Sigmoid colon (tissue), 4 donors: ENCODE results near the gene HDAC11.

Source experiments
- EP300 ChIP-seq, 4 donors: sonication (generic); formaldehyde crosslinking; IDR thresholded peaks; one replicate each; pipeline ENCODE4 v1.6.1; 2017; ENCODE audit warnings: antibody characterized with exemption in 4 of 4
- POLR2AphosphoS5 ChIP-seq, 4 donors: sonication (generic); formaldehyde crosslinking; IDR thresholded peaks; one replicate each; pipeline ENCODE4 v1.6.1; 2017; ENCODE audit warnings: antibody characterized with exemption in 4 of 4

DNA sequence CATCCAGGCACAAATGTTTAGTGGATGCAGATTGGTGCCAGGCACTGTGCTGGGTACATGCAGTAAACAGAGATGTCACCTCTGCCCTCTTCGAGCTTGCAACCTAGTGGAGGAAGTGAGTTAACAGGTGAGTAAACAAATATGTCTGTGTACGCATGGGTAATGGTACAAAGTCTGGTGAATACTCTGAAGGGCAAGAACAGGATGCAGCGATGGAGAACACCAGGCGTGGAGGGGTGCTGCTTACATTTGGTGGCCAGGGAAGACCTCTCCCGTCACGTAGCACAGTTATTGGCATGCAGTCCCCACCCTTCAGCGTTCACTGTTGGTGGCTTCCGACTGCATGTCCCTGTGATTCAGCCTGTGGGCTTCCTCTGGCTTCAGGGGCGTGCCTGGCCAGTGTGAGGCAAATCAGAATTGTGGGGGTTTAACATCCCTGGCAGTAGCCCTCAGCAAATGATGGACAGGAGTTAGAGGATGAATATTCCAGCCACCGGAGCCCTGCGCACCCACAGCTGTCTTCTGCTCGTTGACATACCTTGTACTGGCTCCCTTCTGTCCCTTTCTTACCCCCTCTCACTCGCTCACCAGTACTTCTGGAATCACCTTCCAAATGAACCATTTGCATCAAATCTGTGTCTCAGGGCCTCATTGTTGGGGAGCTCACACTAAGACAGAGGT, 9.1 kb upstream of the HDAC11 start:
- no peak for TF ChIP-seq POLR2AphosphoS5 (IDR thresholded peaks at IDR 0.05)
- no peak for TF ChIP-seq EP300 (IDR thresholded peaks at IDR 0.05)
